Breast epithelium (tissue), 4 donors: ENCODE results near the gene THRA. TPM values are rescaled to one million over a fixed set of nuclear protein-coding genes. Genes with fewer than 3 reads are reported as not detected.

Experiments used
- DNase-seq, 2 donors: peaks; one replicate each; pipeline ENCODE4 v3.0.0-alpha.2; 2019; ENCODE audit warnings: low spot score in 2 of 2
- H3K27ac ChIP-seq, 2 donors: fragments of 200-600 bp; sonication (generic) in 1 of 2; one replicate each; pipeline ENCODE4 v1.5.1; 2016 to 2019; ENCODE audit warnings: mild to moderate bottlenecking in 1 of 2
- H3K27me3 ChIP-seq, 2 donors: fragments of 200-600 bp; sonication (generic) in 1 of 2; one replicate each; pipeline versions ENCODE4 v1.5.1 to v1.6.0; 2017 to 2019; ENCODE audit warnings: control low read depth in 1 of 2, mild to moderate bottlenecking in 1 of 2
- H3K36me3 ChIP-seq: fragments of 200-600 bp; one replicate; pipeline ENCODE4 v1.5.1; 2019
- H3K4me1 ChIP-seq, 2 donors: fragments of 200-600 bp; sonication (generic); one replicate each; pipeline ENCODE4 v1.5.1; 2016 to 2019; ENCODE audit warnings: control low read depth in 1 of 2
- H3K4me3 ChIP-seq, 3 donors: fragments of 200-600 bp; sonication (generic); 1 replicate in 2 of 3; 2 replicates in 1 of 3; pipeline ENCODE4 v1.5.1; 2016 to 2019; ENCODE audit warnings: mild to moderate bottlenecking in 3 of 3, moderate library complexity in 2 of 3
- H3K9me3 ChIP-seq, 2 donors: fragments of 200-600 bp; sonication (generic) in 1 of 2; one replicate each; pipeline ENCODE4 v1.5.1; 2016 to 2019; ENCODE audit warnings: control low read depth in 1 of 2
- CTCF ChIP-seq, 3 donors: fragments of 450-650 bp; IDR thresholded peaks; one replicate each; pipeline ENCODE4 v1.5.1; 2016 to 2017; ENCODE audit warnings: antibody characterized with exemption in 3 of 3, mild to moderate bottlenecking in 3 of 3, moderate library complexity in 3 of 3
- POLR2A ChIP-seq: fragments of 450-650 bp; IDR thresholded peaks from one replicate; pipeline ENCODE4 v1.6.1; 2016; ENCODE audit warnings: antibody characterized with exemption, mild to moderate bottlenecking, moderate library complexity
- POLR2AphosphoS5 ChIP-seq, 3 donors: sonication (generic); formaldehyde crosslinking; IDR thresholded peaks; one replicate each; pipeline ENCODE4 v1.6.1; 2017; ENCODE audit warnings: antibody characterized with exemption in 3 of 3
- intact Hi-C: fragments of 100-400 bp; cut with DNase I; formaldehyde crosslinking; loops from one replicate; pipeline ENCODE4 v1.15.1; 2023; ENCODE audit warnings: low total_unique reads
- total RNA-seq, 3 donors: library from RNA; depleted of rRNA; stranded (reverse); fragments of >200 nt; gene quantifications; one replicate each; pipeline ENCODE4 v1.1.0, GENCODE V29; 2016

THRA gene
- total RNA-seq, 3 donors from 2014 or later = 41.6 to 61.0 (median 48.1) TPM

- no peak for TF ChIP-seq POLR2A
- peak; percentile 27 to 87 (median 83) for TF ChIP-seq POLR2AphosphoS5 (IDR thresholded peaks at IDR 0.05)
- TF ChIP-seq CTCF (IDR thresholded peaks at IDR 0.05) = peak in 1 of 3 donors; percentile 4
- Histone ChIP-seq H3K27ac (peak overlapping the region; percentile 95 to 99), H3K4me3 (peak overlapping the region; percentile 64 to 84 (median 80)), H3K27me3 (no peaks in the 10 kb centered on the region), H3K36me3 (no peaks in the 10 kb centered on the region), H3K4me1 (peaks cover 27 to 48% of the 10 kb centered on the region in 2 donors), H3K9me3 (no peaks in the 10 kb centered on the region)
- intact Hi-C loops = no loop called here
- DNase-seq = peak; percentile 99
These were observed 38.1 kb downstream of the THRA start for GRCh38 chr17:40100669-40101366.

GRCh38 chr17:40101367-40102210 is 38.8 kb downstream of the THRA start:
- intact Hi-C loops = no loop called here
- Histone ChIP-seq H3K27ac (peak overlapping the region; percentile 95 to 99), H3K4me3 (peak overlapping the region; percentile 64 to 84 (median 80))

GRCh38 chr17:40103071-40103661 is 40.4 kb downstream of the THRA start:
- Histone ChIP-seq H3K27me3 (no peaks in the 10 kb centered on the region), H3K36me3 (no peaks in the 10 kb centered on the region), H3K4me3 (no peak overlapping the region), H3K9me3 (no peaks in the 10 kb centered on the region), H3K27ac (peak overlapping the region; percentile 88 to 99), H3K4me1 (peaks cover 20 to 39% of the 10 kb centered on the region in 2 donors)
- no peak for TF ChIP-seq POLR2AphosphoS5 (IDR thresholded peaks at IDR 0.05)
- intact Hi-C loops = no loop called here
- no peak for DNase-seq

More at GRCh38 chr17:40101367-40102210, 38.8 kb downstream of the THRA start:
- Histone ChIP-seq H3K36me3 (no peaks in the 10 kb centered on the region), H3K27me3 (no peaks in the 10 kb centered on the region), H3K4me1 (peaks cover 27 to 45% of the 10 kb centered on the region in 2 donors), H3K9me3 (no peaks in the 10 kb centered on the region)
- DNase-seq = no peak
- TF ChIP-seq POLR2AphosphoS5 (IDR thresholded peaks at IDR 0.05) (no peak), POLR2A (no peak), CTCF (IDR thresholded peaks at IDR 0.05) (no peak)

GRCh38 chr17:40103688-40104087 is 40.9 kb downstream of the THRA start:
- no peaks in the 10 kb centered on the region for H3K9me3 ChIP-seq
- H3K4me1 ChIP-seq = peaks cover 20 to 39% of the 10 kb centered on the region in 2 donors
- no peaks in the 10 kb centered on the region for H3K36me3 ChIP-seq
- no peak for DNase-seq
- intact Hi-C loops = no loop called here
- H3K27me3 ChIP-seq = no peaks in the 10 kb centered on the region
- TF ChIP-seq CTCF (IDR thresholded peaks at IDR 0.05) (no peak), POLR2AphosphoS5 (IDR thresholded peaks at IDR 0.05) (no peak), POLR2A (no peak)
- peak overlapping the region; percentile 88 to 99 for H3K27ac ChIP-seq
- no peak overlapping the region for H3K4me3 ChIP-seq

DNA sequence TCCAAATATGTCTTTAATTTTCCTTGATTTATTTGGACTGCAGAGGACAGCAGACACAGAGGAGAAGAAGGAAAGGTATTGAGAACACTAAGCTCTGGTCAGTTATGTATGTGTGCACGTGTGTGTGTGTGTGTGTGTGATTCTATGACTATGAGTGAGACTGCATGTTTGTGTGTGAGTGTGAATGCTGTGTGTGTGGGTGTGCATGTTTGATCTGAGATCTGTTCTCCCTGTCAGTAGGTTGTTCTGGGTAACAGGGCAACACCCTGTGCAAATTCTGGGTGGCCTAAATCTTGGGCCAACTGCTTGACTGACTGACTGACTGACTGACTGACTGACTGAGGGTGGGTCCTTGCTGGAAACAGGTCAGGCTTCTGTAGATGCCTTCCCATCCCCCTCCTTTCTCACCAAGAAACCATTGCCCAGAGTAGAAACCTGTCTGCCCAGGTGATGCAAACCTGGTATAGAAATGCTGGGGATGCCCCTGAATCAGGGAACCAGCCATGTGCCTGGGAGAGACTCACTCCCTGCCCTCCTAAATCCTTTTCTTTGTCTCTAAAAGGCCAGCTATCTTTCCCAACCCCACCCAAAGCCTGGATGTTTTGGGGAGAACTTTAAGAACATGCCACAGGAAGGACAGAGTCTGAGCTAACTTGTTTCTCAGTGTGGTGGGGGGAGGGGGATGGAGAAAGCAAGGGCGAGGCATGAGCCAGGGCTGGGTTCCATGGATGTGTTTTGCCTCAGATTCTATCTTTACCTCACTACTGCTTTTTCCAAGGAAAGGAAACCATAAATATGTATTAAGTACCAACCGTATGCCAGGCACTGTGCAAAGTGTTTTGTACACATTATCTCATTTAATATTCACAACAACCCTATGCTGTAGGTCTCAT is 42.1 kb downstream of the THRA start:
- H3K36me3 ChIP-seq = no peaks in the 10 kb centered on the region
- H3K27ac ChIP-seq = peak overlapping the region; percentile 88 to 99
- intact Hi-C loops = no loop called here
- TF ChIP-seq POLR2A = no peak
- peak in 1 of 3 donors; percentile 23 for TF ChIP-seq POLR2AphosphoS5 (IDR thresholded peaks at IDR 0.05)
- TF ChIP-seq CTCF (IDR thresholded peaks at IDR 0.05) = no peak
- H3K4me1 ChIP-seq = peaks cover 20 to 50% of the 10 kb centered on the region in 2 donors
- peak in 1 of 2 donors; percentile 51 for DNase-seq
- H3K27me3 ChIP-seq = no peaks in the 10 kb centered on the region
- no peaks in the 10 kb centered on the region for H3K9me3 ChIP-seq
- H3K4me3 ChIP-seq = no peak overlapping the region
